WTC11 (cell line): Measurements from ENCODE around the gene SLC29A1. TPM values are rescaled to one million over a fixed set of nuclear protein-coding genes. Genes with fewer than 3 reads are reported as not detected.
A peak's percentile ranks its signal among the peaks of the same experiment; 100 is the strongest.

Experiments used
- ATAC-seq: fragments of 200-7000 bp; cut with Tn5 transposase; 2 replicates; pipeline ENCODE4 v1.10.0; 2021; ENCODE audit warnings: mild to moderate bottlenecking, moderate library complexity
- CTCF ChIA-PET: fragments of 300-600 bp; sonication (Branson Sonifier 250); formaldehyde crosslinking; loops from one replicate; lab custom pipeline; 2021; ENCODE audit warnings: antibody characterized with exemption; lab: Charles Lee
- POLR2A ChIA-PET: fragments of 350-600 bp; sonication (Branson Sonifier 250); formaldehyde crosslinking; loops from one replicate; lab custom pipeline; 2021; ENCODE audit warnings: antibody characterized with exemption; lab: Charles Lee
- DNase-seq: peaks from one replicate; pipeline ENCODE4 v3.0.0; 2021; ENCODE audit warnings: low spot score
- H3K27ac Mint-ChIP-seq: 2 replicates; pipeline ENCODE4 v1.8.0; 2021; ENCODE audit warnings: mixed read lengths
- H3K27me3 Mint-ChIP-seq: 2 replicates; pipeline ENCODE4 v1.8.0; 2021; ENCODE audit warnings: low read depth, mild to moderate bottlenecking, moderate library complexity, mixed read lengths
- H3K36me3 Mint-ChIP-seq: 2 replicates; pipeline ENCODE4 v1.8.0; 2021; ENCODE audit warnings: mixed read lengths
- H3K4me1 Mint-ChIP-seq: 2 replicates; pipeline ENCODE4 v1.8.0; 2022; ENCODE audit warnings: mixed read lengths
- H3K4me3 Mint-ChIP-seq: 2 replicates; pipeline ENCODE4 v1.8.0; 2021; ENCODE audit warnings: mild to moderate bottlenecking, moderate library complexity, mixed read lengths
- H3K9me3 Mint-ChIP-seq: 2 replicates; pipeline ENCODE4 v1.8.0; 2021; ENCODE audit warnings: mixed read lengths
- ATF3 ChIP-seq: sonication (generic); formaldehyde crosslinking; conservative IDR thresholded peaks from 2 replicates; pipeline ENCODE4 v1.8.1; 2022; ENCODE audit warnings: mild to moderate bottlenecking, missing genetic modification reagents
- E2F1 ChIP-seq: sonication (generic); formaldehyde crosslinking; IDR thresholded peaks from 2 replicates; pipeline ENCODE4 v1.8.0; 2022; ENCODE audit warnings: mild to moderate bottlenecking, missing genetic modification reagents
- ELF4 ChIP-seq: sonication (generic); formaldehyde crosslinking; IDR thresholded peaks from 2 replicates; pipeline ENCODE4 v1.8.1; 2022; ENCODE audit warnings: low read depth, mild to moderate bottlenecking, moderate library complexity, missing genetic modification reagents
- ETV6 ChIP-seq: sonication (generic); formaldehyde crosslinking; IDR thresholded peaks from 2 replicates; pipeline ENCODE4 v1.8.1; 2022; ENCODE audit warnings: mild to moderate bottlenecking, missing genetic modification reagents
- NFE2L1 ChIP-seq: sonication (generic); formaldehyde crosslinking; IDR thresholded peaks from 2 replicates; pipeline ENCODE4 v1.8.1; 2023; ENCODE audit warnings: missing genetic modification reagents
- PRDM15 ChIP-seq: sonication (generic); formaldehyde crosslinking; IDR thresholded peaks from 2 replicates; pipeline ENCODE4 v1.8.0; 2022; ENCODE audit warnings: missing genetic modification reagents
- PRRX2 ChIP-seq: fragments of 250-450 bp; sonication (Bioruptor Pico); IDR thresholded peaks from 2 replicates; pipeline ENCODE4 v1.8.0; 2021; ENCODE audit warnings: mild to moderate bottlenecking
- RELA ChIP-seq: sonication (generic); formaldehyde crosslinking; IDR thresholded peaks from 2 replicates; pipeline ENCODE4 v1.8.1; 2022; ENCODE audit warnings: missing genetic modification reagents, mild to moderate bottlenecking, borderline replicate concordance
- SP1 ChIP-seq: sonication (generic); formaldehyde crosslinking; conservative IDR thresholded peaks from 2 replicates; pipeline ENCODE4 v1.8.1; 2022; ENCODE audit warnings: missing genetic modification reagents
- TP53 ChIP-seq: sonication (generic); formaldehyde crosslinking; IDR thresholded peaks from 2 replicates; pipeline ENCODE4 v1.8.1; 2023; ENCODE audit warnings: mild to moderate bottlenecking, missing genetic modification reagents
- ZNF219 ChIP-seq: sonication (generic); formaldehyde crosslinking; IDR thresholded peaks from 2 replicates; pipeline ENCODE4 v1.8.0; 2023; ENCODE audit warnings: missing genetic modification reagents, mild to moderate bottlenecking, borderline replicate concordance
- ZNF532 ChIP-seq: fragments of 250-450 bp; sonication (Bioruptor Pico); IDR thresholded peaks from 2 replicates; pipeline ENCODE4 v1.9.0; 2021; ENCODE audit warnings: mild to moderate bottlenecking, borderline replicate concordance
- total RNA-seq: library from RNA; stranded (reverse); gene quantifications from 3 replicates; pipeline ENCODE4 v1.2.3, GENCODE V29; 2021

Gene SLC29A1
- total RNA-seq, 1 experiment from 2014 or later, result 139 TPM

GRCh38 chr6:44211284-44211683, 12.1 kb upstream of the SLC29A1 start:
- Mint-ChIP-seq H3K9me3 (no peaks in the 10 kb centered on the region), H3K27me3 (peaks cover 5% of the 10 kb centered on the region; the same call in 1 of the 2 replicates), H3K4me1 (peaks cover 22% of the 10 kb centered on the region), H3K4me3 (no peak overlapping the region), H3K27ac (no peak overlapping the region), H3K36me3 (no peaks in the 10 kb centered on the region)
- DNase-seq (no peak), ATAC-seq (no peak)
- CTCF ChIA-PET, result interaction anchor here (0.6 kb wide), 1 partner anchor 827 kb away, joined by 4 read pairs; no protein-coding TSS in a partner anchor
- no peak for TF ChIP-seq NFE2L1 (CRISPR knock-in tag)
- TF ChIP-seq ZNF219 (CRISPR knock-in tag), result no peak
- TF ChIP-seq ELF4 (CRISPR knock-in tag), result no peak
- no peak for TF ChIP-seq ZNF532
- no peak for TF ChIP-seq TP53 (CRISPR knock-in tag)
- POLR2A ChIA-PET, result no interaction called here

- Mint-ChIP-seq H3K4me3 (no peak overlapping the region), H3K27ac (peak overlapping the region; percentile 0; the same call in 1 of the 2 replicates), H3K27me3 (no peaks in the 10 kb centered on the region), H3K36me3 (no peaks in the 10 kb centered on the region), H3K4me1 (peaks cover 27% of the 10 kb centered on the region), H3K9me3 (no peaks in the 10 kb centered on the region)
- DNase-seq (no peak), ATAC-seq (no peak)
- CTCF ChIA-PET, result interaction anchor here (1.1 to 1.7 kb wide), 3 partner anchors 9 to 41 kb away, joined by 4 to 5 read pairs (median 4); partner anchors contain the start of gene SLC29A1
- POLR2A ChIA-PET, result no interaction called here
- TF ChIP-seq RELA (CRISPR knock-in tag) (no peak), E2F1 (no peak)
These were observed 9.1 kb upstream of the SLC29A1 start for GRCh38 chr6:44214307-44214706.

- CTCF ChIA-PET, result interaction anchor here (0.8 to 2.5 kb wide), 6 partner anchors 9 to 44 kb away, joined by 3 to 13 read pairs (median 5); no protein-coding TSS in a partner anchor
- DNase-seq (peak; percentile 70), ATAC-seq (peak; percentile 48)
- Mint-ChIP-seq H3K4me1 (peaks cover 40% of the 10 kb centered on the region), H3K9me3 (no peaks in the 10 kb centered on the region), H3K27ac (peak within 1 kb of the TSS; percentile 99), H3K4me3 (peak within 1 kb of the TSS; percentile 53), H3K27me3 (no peaks in the 10 kb centered on the region), H3K36me3 (no peaks in the 10 kb centered on the region)
- TF ChIP-seq SP1 (CRISPR knock-in tag) (peak; percentile 42; the same call in 1 of the 2 replicates), PRRX2 (CRISPR knock-in tag) (no peak), ATF3 (no peak), ETV6 (CRISPR knock-in tag) (0 out of 2 replicates have a peak, but pooled peaks have one; percentile 46), PRDM15 (CRISPR knock-in tag) (peak; percentile 74)
- POLR2A ChIA-PET, result interaction anchor here (0.9 to 2.7 kb wide), 5 partner anchors 11 to 30 kb away, joined by 4 to 14 read pairs (median 8); partner anchors contain the start of gene HSP90AB1
These were observed 6.6 kb upstream of the SLC29A1 start, which contains the start of gene MYMX for GRCh38 chr6:44216677-44217331. Gene MYMX, plus strand, starts transcription at chr6:44216926. Its CDS starts 546 bp downstream, at chr6:44217472.
